HG03280 (cell line): ENCODE measurements around the gene CFAP157.

Experiments used
- ATAC-seq: cut with Tn5 transposase; IDR thresholded peaks from one replicate; pipeline ENCODE4 v1.9.1; 2021; ENCODE audit warnings: mild to moderate bottlenecking, moderate library complexity; ENCODE audit not compliant: unreplicated experiment

Gene CFAP157

GRCh38 chr9:127714951-127715469 lies 8.2 kb downstream of the CFAP157 start:
- ATAC-seq: peak; percentile 5

- peak; percentile 94 for ATAC-seq
These were observed 8.9 kb downstream of the CFAP157 start, which contains the start of the genes PTRH1 and TTC16 for GRCh38 chr9:127715470-127716337. Gene PTRH1, minus strand, starts transcription at chr9:127715663. Its CDS starts 24 bp downstream, at chr9:127715639. Gene TTC16, plus strand, starts transcription at chr9:127716079. Its CDS starts 67 bp downstream, at chr9:127716146.

- ATAC-seq: no peak
These were observed 9.6 kb downstream of the CFAP157 start for GRCh38 chr9:127716412-127716811.

- no peak for ATAC-seq
These were observed 11.0 kb downstream of the CFAP157 start for GRCh38 chr9:127717766-127718165.

GRCh38 chr9:127720031-127720864 lies 13.5 kb downstream of the CFAP157 start:
- ATAC-seq: no peak

- ATAC-seq: no peak
These were observed 14.1 kb downstream of the CFAP157 start for GRCh38 chr9:127720865-127721227.

GRCh38 chr9:127721391-127721821 lies 14.6 kb downstream of the CFAP157 start:
- no peak for ATAC-seq

DNA sequence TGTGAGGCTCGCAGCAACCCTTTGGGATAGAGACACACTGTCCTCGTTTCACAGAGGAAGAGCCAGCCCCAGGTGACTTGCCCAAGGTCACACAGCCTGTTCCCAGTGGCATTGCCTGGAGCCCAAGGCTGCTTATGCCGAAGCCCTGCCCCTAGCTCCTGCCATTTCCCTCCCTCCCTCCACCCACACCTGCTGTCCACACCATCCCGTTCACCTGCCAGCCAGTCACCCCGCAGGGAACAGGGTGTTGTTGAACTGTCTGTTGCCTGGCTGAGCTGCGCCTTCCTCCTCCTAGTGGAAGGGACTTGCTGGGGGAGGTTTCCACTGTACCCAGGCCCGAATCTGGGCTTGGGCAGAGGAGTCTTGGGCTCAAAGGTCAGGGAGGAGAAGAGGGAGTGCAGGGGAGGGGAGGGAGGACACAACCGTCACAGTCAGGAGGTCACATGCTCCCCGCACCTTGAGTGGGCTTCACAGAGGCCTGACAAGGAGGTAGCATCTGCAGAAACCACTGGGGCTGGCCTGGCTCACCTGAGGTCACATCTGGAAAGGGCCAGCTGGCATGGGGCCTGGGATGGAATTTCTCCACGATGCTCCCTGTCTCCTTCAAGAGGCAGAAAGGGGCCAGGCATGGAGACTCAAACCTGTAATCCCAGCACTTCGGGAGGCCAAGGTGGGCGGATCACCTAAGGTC lies 15.4 kb downstream of the CFAP157 start:
- no peak for ATAC-seq

- no peak for ATAC-seq
These were observed 16.2 kb downstream of the CFAP157 start for GRCh38 chr9:127723013-127723412.

- no peak for ATAC-seq
These were observed 16.7 kb downstream of the CFAP157 start for GRCh38 chr9:127723444-127723843.

DNA sequence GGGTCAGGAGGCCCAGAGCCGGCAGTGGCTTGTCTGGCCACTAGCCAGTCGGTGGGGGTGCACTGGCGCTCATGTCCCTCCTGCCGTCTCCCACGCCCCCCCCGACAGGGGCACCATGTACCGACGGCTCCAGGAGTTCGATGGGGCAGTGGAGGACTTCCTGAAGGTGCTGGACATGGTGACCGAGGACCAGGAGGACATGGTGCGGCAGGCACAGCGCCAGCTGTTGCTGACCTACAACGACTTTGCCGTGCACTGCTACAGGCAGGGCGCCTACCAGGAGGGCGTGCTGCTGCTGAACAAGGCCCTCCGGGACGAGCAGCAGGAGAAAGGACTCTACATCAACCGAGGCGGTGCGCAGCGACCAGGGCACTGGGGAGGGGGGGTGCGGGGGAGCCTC lies 17.2 kb downstream of the CFAP157 start:
- no peak for ATAC-seq

GRCh38 chr9:127726871-127727270 lies 20.1 kb downstream of the CFAP157 start:
- ATAC-seq: no peak

DNA sequence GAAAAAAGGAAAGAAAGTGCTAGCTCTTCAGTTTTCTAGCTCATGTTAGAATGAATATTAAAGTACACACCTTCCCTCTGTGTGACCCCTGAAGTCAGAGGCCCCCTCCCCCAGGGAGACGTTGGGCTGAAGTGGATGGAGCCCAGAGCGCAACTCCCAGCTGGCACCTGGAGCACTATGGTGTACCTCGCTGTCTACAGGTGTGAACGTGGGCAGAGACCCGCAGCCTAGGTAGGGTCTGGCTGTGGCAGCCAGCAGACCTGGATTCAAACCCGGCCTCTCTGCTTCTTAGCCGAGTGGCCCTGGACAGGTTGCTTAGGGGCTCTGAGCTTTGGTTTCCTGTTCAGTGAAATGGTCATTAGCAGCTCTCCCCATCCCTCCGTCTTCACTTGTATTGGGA lies 22.0 kb downstream of the CFAP157 start:
- ATAC-seq: no peak

DNA sequence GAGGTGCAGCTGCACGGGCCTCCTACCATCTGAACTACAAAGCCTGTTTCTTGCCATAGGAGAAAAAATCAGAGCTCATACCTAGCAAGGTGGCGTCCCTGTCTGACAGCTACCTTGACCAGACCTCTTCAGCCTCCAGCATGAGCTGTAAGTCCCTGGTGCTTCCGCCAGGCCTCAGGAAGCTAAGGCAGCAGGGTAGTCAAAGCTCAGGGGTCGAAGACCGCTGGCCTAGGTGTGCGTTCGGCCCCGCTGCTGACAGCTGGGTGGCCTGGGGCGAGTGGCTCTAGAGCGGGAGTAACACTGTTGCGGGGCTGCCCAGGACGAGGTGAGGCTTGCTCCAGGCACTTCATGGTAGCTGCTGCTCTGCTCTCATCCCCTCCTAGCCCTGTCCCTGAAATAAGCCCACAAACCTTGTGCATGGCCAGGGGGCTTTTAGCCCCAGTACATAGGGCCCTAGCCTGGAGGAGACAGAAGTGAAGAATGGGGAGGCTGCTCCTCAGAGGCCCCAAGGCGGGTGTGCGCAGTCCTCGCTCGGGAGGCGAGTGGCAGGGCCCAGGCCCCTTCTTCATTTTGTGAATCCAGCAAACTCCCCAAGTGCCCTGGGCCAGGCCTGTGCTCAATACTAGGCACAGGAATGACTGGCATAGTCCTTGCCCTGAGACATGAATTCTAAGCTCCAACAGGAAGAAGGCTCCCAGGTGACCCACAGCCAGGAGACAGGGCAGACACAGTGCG lies 22.9 kb downstream of the CFAP157 start:
- ATAC-seq: no peak

- no peak for ATAC-seq
These were observed 23.5 kb downstream of the CFAP157 start for GRCh38 chr9:127730262-127730661.

DNA sequence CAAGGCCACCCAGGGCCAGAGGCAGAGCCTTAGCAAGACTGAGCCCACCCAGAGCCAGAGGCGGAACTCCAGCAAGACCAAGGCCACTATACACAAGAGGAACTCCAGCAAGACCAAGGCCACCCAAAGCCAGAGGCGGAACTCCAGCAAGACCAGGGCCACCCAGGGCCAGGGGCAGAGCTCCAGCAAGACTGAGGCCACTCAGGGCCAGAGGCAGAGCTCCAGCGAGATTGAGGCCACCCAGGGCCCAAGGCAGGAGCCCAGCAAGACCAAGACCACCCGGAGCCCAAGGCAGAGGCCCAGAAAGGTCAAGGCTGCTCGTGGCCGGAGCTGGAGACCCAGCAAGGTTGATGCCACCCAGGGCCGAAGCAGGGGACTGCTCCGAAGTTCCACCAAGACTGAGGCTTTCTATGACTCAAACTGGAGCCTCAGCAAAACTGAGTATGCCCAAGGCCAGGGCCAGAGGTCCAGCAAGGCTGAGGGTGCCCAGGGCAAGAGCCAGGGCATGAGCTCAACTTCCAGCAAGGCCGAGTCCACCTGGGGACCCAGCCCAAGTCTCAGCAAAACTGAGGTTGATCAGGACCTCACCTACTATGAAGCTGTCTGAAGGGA lies 24.1 kb downstream of the CFAP157 start:
- no peak for ATAC-seq

DNA sequence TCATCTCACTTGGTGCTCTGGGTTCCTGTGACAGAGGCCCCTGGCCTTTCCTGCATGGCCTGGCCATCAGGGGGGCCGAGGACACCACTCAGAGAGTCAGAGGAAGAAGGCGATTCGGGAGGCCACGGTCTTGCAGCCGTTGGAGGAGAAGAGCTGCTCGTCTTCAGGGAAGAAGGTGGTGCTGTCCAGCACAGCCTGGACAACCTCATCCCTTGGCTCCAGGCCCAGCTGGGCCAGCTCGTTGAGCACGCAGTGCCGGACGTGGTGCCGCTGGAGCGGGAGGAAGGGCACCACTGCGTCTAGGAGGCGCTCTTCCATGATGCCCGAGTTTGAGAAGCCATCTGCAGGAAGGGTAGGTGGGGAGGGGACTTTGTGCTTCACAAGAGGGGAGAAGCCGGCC lies 25.1 kb downstream of the CFAP157 start:
- ATAC-seq: no peak

DNA sequence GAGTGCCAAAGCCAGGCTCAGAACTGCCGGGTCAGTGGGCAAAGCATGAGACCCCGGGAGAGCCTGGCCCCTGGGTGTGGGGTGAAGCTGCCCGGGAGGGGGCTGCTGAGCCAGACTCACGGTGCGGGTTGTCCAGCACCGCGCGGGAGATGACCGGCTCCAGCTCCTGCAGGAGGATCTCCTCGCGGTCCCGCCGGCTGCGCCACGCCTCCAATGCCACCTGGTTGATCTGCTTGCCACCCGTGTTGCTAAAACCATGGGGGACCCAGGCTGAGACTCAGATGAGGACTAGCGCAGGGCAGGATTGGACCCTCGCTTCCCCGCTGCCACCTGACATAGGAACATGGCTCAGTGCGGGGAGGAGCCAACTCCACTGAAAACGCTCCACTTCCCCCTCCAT lies 25.7 kb downstream of the CFAP157 start:
- ATAC-seq: no peak

- ATAC-seq: no peak
These were observed 26.8 kb downstream of the CFAP157 start for GRCh38 chr9:127733614-127734013.

- no peak for ATAC-seq
These were observed 27.5 kb downstream of the CFAP157 start for GRCh38 chr9:127734247-127734746.
